Measurements from ENCODE around the gene RIPOR3.
"Not testable (repeated sequence)": the region's sequence is repeated elsewhere in the genome, so short reads cannot be mapped to it uniquely, and the experiment has no call there.

RIPOR3 gene

GRCh38 chr20:50704514-50704913 is 13.2 kb upstream of the RIPOR3 start:
- no peak for DNase-seq

- not testable (repeated sequence) for DNase-seq
These were observed 12.5 kb upstream of the RIPOR3 start for GRCh38 chr20:50703651-50704438.

DNA sequence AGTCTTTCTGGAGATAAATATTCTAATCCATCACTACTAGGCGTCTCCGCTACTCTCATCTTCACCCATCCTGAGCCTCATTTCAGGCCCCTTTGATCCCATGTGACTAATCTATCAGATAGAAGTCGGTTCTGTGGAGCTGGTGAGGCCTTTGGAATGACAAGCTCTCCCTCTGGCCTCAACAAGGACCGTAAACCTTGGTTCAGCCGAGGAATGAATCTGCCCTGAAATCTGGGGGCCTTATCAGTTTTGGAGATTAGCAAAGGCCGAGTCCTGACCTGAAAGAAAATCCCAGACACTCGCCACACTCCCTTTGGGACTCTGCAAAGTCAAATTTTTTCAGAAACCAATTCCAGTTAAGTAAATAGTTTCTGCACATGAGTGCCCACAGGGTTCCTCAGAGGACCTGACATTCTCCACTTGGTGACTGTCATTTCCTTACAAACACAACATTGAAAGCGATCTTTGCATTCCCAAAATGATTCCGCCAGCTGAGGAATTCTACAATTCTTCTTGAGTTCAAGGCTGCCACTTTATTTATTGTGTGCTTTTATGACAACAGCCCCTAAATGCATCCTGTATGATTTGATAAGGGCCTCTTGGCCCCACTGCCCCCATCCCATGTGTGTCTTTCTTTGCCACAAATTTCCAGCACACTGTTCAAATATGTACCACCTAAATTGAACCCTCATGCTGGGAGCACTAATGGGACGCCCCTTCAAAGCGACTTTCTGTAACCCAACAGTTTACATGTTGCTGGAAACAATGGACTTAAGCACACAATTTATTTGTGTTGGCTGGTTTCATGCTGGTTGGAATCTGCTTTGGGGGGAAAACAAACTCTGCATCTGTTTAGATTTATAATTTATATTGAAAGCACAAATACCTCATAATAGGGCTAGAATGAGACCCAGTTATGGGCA is 10.0 kb upstream of the RIPOR3 start:
- no peak for DNase-seq

DNA sequence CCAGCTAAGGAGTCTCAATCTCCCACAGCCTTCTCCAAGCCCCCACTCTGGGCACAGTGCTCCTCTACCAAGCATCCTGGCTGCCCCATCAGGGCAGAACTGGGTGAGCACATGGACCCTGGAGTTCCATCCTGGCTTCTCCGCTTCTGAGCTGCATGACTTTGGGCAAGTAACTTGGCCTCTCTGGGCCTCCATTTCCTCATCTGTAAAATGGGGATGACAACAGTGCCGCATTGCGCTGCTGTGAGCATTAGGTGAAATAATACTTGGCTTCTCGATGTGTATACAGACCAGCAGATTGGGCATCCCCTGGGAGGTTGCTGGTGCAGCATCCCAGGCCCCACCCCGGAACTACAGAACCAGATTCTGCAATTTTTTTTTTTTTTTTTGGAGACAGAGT is 8.3 kb upstream of the RIPOR3 start:
- DNase-seq: no peak

DNA sequence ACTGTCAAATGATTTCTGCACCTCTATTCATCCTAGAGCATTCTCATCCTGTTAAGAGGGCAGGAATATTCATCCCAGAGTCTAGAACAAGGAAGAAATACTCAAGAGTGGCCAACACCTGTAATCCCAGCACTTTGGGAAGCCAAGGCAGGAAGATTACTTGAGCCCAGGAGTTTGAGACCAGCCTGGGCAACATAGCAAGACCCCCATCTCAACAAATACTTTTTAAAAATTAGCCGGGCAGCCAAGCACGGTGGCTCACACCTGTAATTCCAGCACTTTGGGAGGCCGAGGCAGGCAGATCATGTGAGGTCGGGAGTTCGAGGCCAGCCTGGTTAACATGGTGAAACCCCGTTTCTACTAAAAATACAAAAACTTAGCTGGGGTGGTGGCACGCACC is 6.9 kb upstream of the RIPOR3 start:
- DNase-seq: not testable (repeated sequence)

DNA sequence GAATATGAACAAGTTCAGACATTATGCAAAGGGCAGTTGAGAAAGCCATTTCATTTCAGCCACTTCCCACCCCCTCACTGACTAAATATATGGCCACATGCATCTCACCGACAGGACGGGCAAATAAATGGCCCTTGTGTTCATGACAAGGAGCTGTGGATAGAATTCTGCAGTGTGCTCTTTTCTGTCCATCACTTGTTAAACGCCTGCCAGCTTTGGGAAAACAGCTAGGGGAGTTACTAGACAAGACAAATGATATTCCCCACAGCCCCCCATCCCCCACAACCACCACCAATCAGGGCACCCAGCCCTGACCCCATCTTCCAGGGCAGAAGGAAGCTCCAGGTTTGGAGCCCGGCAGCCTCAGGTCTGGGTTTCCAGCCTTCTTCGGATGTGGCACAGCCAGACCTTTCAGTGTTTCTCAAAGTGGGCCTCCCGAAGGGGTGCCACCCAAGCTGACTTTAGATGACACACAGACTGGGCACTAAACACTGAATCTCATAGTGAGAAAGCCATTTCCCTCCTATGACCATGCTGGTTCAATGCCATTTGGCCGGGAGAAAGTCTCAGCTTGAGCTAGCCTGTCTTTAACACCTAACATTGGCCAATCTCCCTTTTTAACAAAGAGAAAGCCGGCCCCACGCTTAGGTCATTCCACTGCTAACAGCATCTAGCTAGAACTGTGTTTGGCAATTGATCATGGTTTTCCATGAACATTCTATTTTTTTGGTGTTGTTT is 4.0 kb upstream of the RIPOR3 start:
- DNase-seq: no peak

DNA sequence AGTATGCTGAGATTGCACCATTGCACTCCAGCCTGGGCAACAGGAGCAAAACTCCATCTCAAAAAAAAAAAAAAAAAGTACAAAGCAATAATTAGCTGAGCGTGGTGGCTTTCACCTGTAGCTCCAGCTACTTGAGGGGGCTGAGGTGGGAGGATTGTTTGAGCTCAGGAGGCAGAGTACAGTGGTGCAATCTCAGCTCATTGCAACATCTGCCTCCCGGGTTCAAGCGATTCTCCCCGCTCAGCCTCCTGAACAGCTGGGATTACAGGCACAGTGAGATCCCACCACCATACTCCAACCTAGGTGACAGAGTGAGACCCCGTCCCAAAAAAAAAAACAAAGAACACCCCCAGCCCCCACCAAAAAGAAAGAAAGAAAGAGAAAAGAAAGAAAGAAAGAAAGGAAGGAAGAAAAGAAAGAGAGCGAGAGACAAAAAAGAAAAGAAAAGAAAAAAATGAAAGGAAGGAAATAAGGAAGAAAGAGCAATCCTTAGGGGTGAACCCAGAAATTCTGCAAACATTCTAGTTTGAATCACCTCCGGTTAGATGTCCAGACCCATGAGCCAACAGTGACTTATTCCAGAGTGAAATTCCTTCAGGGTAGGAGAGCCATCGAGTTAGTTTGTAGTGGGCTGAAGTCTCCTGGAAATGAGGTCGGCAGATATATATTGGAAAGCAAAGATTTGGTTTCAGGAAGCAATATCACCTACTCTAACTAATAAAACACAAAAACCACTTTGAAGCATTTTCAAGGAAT is 3.2 kb upstream of the RIPOR3 start:
- no peak for DNase-seq

DNA sequence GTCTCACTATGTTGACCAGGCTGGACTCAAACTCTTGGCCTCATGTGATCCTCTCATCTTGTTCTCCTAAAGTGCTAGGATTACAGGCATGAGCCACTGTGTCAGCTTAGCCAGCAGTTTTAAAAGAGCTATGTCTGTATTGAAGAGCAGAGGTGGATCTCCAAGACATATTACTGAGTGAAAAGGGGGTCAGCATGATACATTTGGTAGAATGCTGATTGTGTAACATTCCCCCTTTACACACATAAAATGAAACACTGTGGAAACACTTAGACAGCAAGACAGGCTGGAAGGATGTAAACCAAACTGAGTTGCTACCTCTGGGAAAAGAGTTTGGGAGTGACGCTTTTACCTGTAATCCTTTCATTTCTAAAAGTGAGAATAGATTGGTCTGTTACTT is 1.7 kb upstream of the RIPOR3 start:
- DNase-seq: no peak

DNA sequence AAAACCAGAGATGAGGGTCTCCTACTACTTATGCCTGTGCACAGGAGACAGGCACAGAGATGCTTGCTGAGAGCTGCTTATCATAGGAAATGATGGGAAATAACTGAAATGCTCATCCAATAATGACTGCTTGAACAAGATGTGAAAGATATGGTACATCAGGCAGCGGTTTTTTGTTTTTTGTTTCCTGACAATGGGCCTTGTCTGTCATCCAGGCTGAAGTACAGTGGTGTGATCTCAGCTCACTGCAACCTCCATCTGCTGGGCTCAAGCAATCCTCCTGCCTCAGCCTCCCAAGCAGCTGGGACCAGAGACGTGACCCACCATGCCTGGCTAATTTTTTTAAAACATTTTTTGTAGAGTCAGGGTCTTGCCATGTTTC is 1.2 kb upstream of the RIPOR3 start:
- DNase-seq: no peak

GRCh38 chr20:50691573-50692551 is 520 bp upstream of the RIPOR3 start:
- no peak for DNase-seq

- peak; percentile 19 for DNase-seq
These were observed 1.3 kb downstream of the RIPOR3 start for GRCh38 chr20:50689864-50690649.

DNA sequence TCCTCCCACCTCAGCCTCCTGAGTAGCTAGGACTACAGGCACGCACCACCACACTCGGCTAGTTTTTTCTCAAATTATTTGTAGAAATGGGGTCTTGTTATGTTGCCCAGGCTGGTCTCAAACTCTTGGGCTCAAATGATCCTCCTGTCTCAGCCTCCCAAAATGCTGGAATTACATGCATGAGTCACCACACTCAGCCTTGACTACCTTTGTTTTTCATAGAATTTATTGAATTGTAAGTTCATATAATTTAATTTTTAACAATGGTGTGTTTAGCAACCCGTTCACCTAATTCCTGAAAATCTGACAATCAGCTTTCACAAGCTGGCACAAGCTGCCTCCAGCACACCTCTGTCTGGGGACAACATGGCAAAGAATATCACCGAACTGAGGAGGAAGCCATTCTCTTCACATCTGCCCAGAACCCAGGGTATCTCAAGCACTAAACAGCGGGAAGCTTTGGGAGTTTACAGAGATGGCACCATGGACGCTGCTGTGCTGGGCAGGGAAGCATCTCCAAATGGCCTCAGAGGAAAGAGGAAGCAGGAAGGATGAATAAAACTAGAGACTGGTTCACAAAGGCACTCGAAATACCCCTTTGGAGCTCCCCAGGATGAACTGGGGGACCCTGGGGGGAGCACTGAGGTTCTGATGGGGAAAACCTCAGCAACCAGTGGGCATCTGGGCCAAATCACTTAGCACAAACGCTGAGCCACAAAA is 2.9 kb downstream of the RIPOR3 start:
- no peak for DNase-seq

- DNase-seq: no peak
These were observed 4.5 kb downstream of the RIPOR3 start for GRCh38 chr20:50686821-50687220.

GRCh38 chr20:50683570-50683969 is 7.8 kb downstream of the RIPOR3 start:
- no peak for DNase-seq

GRCh38 chr20:50682947-50683530 is 8.3 kb downstream of the RIPOR3 start:
- DNase-seq: no peak

GRCh38 chr20:50682065-50682464 is 9.3 kb downstream of the RIPOR3 start:
- DNase-seq: no peak

DNA sequence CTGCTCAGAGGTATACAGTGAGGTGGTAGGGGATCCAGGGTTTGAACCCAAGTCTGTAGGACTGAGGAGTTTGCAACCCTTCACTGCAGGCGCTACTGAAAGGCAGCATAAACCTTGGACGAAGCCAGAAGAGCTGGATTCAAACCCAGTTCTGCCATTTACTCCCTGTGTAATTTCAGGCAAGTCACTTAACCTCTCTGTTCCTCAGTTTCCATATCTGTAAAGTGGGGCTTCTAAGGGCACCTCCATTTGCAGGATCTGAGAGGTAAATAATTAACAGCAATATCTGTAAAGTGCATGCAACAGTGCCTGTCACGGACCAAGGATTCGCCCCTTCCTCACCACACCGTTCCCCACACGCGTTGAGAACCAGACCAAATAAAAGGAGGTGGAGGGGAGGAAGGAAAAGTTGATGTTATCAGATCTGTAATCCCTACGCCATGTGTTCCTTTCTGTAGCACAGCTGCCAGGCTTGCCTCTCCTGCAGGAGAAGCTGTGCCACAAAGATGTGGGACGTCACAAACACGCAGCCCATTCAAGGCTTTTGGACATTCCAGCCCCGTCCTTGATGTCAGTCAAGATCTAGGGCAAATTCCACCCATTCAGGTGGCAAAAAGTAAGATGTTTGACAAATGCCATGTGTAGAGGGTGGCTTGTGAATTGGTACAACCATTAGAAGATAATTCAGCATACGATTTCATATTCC is 9.8 kb downstream of the RIPOR3 start:
- DNase-seq: no peak

DNA sequence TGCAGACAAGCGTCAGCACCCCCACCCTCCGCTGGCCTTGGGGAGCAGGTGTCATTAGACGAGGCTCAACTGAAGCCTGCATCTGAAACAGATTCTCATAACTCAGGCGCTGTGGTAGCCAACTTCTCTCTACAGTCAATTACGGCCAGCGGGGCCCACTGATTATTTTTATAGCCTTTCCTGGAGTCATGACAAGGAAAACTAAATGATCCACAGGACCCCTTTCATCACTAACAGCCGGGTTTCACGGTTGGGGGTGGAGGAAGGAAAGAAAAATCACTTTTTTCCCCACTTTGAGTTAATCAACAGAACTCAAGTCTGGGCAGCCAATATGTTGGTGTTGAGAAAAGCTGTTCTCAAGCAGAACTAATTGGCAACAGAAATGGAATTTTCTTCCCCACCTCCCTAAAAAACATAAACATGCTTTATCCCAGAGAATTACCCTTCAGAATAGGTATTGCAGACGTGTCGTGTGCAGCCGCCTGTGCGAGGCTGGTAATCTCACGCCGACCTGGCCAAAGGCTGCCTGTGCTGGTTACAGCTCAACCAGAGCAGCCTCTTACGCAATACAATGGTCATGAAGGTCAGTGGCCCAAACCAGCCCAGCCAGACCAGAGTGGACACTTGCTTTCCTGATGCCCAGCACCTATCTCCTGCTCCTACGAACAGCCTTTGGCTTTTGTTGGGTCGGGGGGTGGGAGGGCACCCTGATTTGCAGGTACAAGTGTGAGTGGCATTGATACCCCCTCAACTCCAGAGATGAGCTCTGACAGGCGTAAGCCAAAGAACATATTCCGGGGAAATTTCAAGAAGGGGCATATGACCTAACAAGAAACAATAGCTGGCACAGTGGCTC is 11.0 kb downstream of the RIPOR3 start:
- no peak for DNase-seq

Measured in NCI-H1105 (cell line).